ENCODE results near the gene GPR18. TPM values are rescaled to one million over a fixed set of nuclear protein-coding genes. Genes with fewer than 3 reads are reported as not detected.
"Not testable (repeated sequence)": the region's sequence is repeated elsewhere in the genome, so short reads cannot be mapped to it uniquely, and the experiment has no call there.

GPR18 gene
- total RNA-seq, 2 experiments from 2014 or later = 42.9 to 45.1 TPM

DNA sequence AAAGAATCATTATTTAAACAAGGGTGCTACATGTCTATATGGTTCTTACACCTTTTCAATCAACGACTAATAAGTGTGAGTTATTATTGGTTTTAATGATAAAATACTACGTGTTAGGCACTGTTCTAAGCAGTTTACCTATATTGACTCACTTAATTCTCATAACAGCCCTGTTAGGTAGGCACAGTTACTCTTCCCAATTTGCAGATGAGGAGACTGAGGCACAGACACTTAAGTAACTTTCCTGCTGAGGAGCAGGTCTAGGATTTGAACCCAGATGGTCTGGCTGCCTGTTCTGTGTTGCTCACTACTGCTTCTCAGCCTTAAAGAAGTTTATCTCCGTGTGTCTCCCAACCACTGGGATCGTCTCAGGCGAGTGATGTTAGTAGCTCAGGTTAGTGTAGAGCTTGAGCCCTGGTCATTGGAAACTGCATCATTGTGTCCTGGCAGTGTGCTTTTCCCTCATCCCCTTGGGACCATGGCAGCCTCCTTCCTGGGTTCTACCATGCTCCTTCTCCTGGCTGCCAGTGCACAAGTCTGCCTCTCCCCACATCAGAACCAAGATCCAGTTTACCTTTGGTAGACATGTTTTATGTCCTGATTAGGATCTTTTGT is 46.7 kb downstream of the GPR18 start:
- Histone ChIP-seq H3K36me3 (ENCODE audit: insufficient read depth, low read length) (peaks cover 23% of the 10 kb centered on the region), H3K9me3 (ENCODE audit: control insufficient read depth in 1 of 2, insufficient read depth in 1 of 2, low read length in 2 of 2) (no peaks in the 10 kb centered on the region), H3K4me1 (ENCODE audit: insufficient read depth, low read length) (peaks cover 65% of the 10 kb centered on the region), H3K27me3 (ENCODE audit: control insufficient read depth in 1 of 2, insufficient read depth in 2 of 2, low read length in 2 of 2) (no peaks in the 10 kb centered on the region), H3K4me3 (ENCODE audit: low read length) (no peak overlapping the region), H3K27ac (ENCODE audit: low read depth in 1 of 2, low read length in 2 of 2) (no peak overlapping the region)
- ChIA-PET POLR2A (interaction anchor here (0.7 to 1.0 kb wide), 2 partner anchors 40 to 47 kb away, joined by 3 read pairs; partner anchors contain the start of gene GPR18), CTCF (no interaction called here)
- Mint-ChIP-seq H3K4me1 (ENCODE audit: low read depth) (peaks cover 80% of the 10 kb centered on the region), H3K27ac (peak overlapping the region; percentile 37), H3K4me3 (no peak overlapping the region), H3K27me3 (no peaks in the 10 kb centered on the region), H3K36me3 (ENCODE audit: low read depth) (peaks cover 48% of the 10 kb centered on the region), H3K9me3 (no peaks in the 10 kb centered on the region)
- ATAC-seq (ENCODE audit: poor library complexity) (no peak), DNase-seq (no peak)
- intact Hi-C loops (cut with DNase I, micrococcal nuclease) = no loop called here
- TF ChIP-seq, protein P1, sequence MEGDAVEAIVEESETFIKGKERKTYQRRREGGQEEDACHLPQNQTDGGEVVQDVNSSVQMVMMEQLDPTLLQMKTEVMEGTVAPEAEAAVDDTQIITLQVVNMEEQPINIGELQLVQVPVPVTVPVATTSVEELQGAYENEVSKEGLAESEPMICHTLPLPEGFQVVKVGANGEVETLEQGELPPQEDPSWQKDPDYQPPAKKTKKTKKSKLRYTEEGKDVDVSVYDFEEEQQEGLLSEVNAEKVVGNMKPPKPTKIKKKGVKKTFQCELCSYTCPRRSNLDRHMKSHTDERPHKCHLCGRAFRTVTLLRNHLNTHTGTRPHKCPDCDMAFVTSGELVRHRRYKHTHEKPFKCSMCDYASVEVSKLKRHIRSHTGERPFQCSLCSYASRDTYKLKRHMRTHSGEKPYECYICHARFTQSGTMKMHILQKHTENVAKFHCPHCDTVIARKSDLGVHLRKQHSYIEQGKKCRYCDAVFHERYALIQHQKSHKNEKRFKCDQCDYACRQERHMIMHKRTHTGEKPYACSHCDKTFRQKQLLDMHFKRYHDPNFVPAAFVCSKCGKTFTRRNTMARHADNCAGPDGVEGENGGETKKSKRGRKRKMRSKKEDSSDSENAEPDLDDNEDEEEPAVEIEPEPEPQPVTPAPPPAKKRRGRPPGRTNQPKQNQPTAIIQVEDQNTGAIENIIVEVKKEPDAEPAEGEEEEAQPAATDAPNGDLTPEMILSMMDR (IDR thresholded peaks at IDR 0.05) = no peak

DNA sequence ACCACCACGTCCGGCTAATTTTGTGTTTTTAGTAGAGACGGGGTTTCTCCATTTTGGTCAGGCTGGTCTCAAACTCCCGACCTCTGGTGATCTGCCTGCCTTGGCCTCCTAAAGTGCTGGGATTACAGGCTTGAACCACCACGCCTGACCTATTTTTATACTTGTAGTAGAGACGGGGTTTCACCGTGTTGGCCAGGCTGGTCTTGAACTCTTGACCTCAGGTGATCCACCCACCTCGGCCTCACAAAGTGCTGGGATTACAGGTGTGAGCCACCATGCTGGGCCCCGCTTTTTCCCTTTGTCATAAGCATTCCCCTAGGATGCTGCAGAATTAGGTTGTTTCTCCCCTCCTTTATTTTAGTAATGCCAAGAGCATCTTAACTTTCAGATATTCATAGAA is 47.6 kb downstream of the GPR18 start:
- H3K4me3 ChIP-seq (ENCODE audit: low read length); H3K27ac Mint-ChIP-seq; H3K4me3 Mint-ChIP-seq; H3K9me3 Mint-ChIP-seq; H3K27me3 Mint-ChIP-seq; H3K27ac ChIP-seq (ENCODE audit: low read depth in 1 of 2, low read length in 2 of 2); CTCF ChIA-PET; H3K9me3 ChIP-seq (ENCODE audit: control insufficient read depth in 1 of 2, insufficient read depth in 1 of 2, low read length in 2 of 2); ATAC-seq (ENCODE audit: poor library complexity); H3K27me3 ChIP-seq (ENCODE audit: control insufficient read depth in 1 of 2, insufficient read depth in 2 of 2, low read length in 2 of 2); intact Hi-C loops (cut with DNase I, micrococcal nuclease); DNase-seq: not testable (repeated sequence)
- POLR2A ChIA-PET = interaction anchor here (0.7 to 1.6 kb wide), 2 partner anchors 9 to 48 kb away, joined by 3 read pairs; partner anchors contain the start of gene GPR18
- peaks cover 30% of the 10 kb centered on the region for H3K36me3 ChIP-seq (ENCODE audit: insufficient read depth, low read length)
- peaks cover 65% of the 10 kb centered on the region for H3K4me1 ChIP-seq (ENCODE audit: insufficient read depth, low read length)
- H3K4me1 Mint-ChIP-seq (ENCODE audit: low read depth) = peaks cover 82% of the 10 kb centered on the region
- H3K36me3 Mint-ChIP-seq (ENCODE audit: low read depth) = peaks cover 54% of the 10 kb centered on the region

DNA sequence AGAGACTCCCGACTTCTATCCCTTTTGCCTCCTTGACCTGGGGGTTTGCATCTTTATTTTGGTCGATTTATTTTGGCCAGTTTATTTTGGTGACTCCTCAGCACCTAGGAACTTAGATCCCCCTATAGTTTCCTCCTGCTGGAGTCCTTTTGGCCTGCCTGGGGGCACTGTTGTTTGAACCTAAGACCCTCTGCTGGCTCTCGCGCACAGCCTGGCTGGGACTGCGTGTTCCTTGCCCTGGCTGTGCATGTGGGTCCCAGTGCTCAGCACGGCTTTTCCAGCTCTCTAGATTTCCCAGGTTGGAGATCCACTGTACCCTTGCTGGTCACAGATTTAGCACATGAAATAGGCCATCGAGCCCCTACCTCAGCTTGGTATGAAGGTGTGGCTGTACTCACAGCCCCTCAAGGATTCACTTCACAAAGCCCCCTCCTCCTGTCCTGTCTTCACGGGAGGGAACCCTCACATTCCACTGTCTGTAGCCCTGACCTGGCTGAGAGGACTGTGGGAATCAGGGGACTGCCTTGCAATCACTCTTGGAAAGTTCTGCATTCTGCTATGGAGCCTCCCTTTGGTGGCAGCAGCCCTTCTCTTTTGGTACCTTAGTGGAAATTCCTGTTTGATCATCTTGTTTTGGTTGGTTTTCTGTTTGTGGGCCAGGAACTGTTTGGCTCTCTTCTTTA is 49.2 kb downstream of the GPR18 start:
- intact Hi-C loops (cut with DNase I, micrococcal nuclease) = loop anchor here in 1 of 2 experiments (10.0 kb wide), 1 partner anchor 396 kb away; the partner anchor contains the start of gene CLYBL
- H3K36me3 Mint-ChIP-seq (ENCODE audit: low read depth) = peaks cover 60% of the 10 kb centered on the region
- H3K9me3 Mint-ChIP-seq = no peaks in the 10 kb centered on the region
- ChIA-PET CTCF (no interaction called here), POLR2A (interaction anchor here (0.9 to 2.3 kb wide), 5 partner anchors 7 to 55 kb away, joined by 3 to 7 read pairs (median 3); partner anchors contain the start of genes GPR18 and UBAC2)
- TF ChIP-seq, protein P1 (IDR thresholded peaks at IDR 0.05) = no peak
- Histone ChIP-seq H3K27me3 (ENCODE audit: control insufficient read depth in 1 of 2, insufficient read depth in 2 of 2, low read length in 2 of 2) (no peaks in the 10 kb centered on the region), H3K4me1 (ENCODE audit: insufficient read depth, low read length) (peaks cover 67% of the 10 kb centered on the region), H3K9me3 (ENCODE audit: control insufficient read depth in 1 of 2, insufficient read depth in 1 of 2, low read length in 2 of 2) (no peaks in the 10 kb centered on the region), H3K27ac (ENCODE audit: low read depth in 1 of 2, low read length in 2 of 2) (no peak overlapping the region), H3K36me3 (ENCODE audit: insufficient read depth, low read length) (peaks cover 30% of the 10 kb centered on the region), H3K4me3 (ENCODE audit: low read length) (no peak overlapping the region)
- peaks cover 82% of the 10 kb centered on the region for H3K4me1 Mint-ChIP-seq (ENCODE audit: low read depth)
- no peaks in the 10 kb centered on the region for H3K27me3 Mint-ChIP-seq
- DNase-seq (peak in 1 of 14 experiments; percentile 3), ATAC-seq (ENCODE audit: poor library complexity) (no peak)
- H3K27ac Mint-ChIP-seq = peak overlapping the region; percentile 77
- no peak overlapping the region for H3K4me3 Mint-ChIP-seq

Measured in CD4-positive, alpha-beta T cell (primary cell).